Embryonic facial prominence (tissue), 1 donor: ENCODE measurements around the gene OR52D1.

Experiments
- DNase-seq: peaks from one replicate; pipeline ENCODE4 v3.0.0-alpha.2; 2016; ENCODE audit errors: extremely low spot score

OR52D1 gene

DNA sequence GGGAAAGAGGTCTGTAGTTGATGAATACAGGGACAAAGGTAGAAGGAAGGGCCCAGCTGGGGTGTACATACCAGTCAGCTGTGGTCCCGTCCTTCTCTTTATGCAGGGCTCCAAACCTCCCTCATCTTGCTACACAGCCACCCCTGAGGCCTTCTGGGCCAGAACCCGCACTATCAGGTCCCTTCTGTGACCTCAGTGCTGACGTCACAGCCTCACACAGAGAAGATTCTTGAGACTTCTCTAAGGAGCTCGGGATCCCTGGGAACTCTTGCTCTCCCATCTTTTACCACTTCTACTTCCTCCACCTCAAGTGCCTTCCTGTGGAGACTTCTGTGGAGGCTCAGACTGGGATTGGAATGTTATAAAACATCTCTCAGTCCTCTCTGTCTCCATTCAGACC lies 21.3 kb downstream of the OR52D1 start, which contains the start of gene UBQLN3:
TSS of gene UBQLN3 (minus strand) at position 155 of the 400 bp plus-strand sequence. CDS start 399 bp downstream, outside the sequence.
- DNase-seq, result no peak

DNA sequence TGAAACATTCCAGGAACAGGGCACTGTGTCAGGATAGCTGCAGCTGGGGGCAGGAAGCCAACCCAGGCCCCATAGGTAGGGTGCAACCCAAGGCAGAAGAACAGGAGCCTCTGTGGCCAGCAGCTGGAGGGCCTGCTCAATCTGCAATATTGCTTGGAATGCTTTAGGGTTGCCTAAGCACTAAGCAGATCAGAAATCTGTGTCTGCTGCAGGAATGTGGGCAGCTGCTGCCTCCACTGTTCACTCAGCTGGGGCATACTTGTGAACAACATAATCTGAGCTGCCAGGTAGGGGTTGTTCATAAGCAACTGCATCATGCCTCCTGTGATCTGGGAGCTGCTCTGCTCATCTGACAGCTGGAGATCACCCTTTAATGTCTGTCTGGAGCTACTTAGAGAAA lies 26.4 kb downstream of the OR52D1 start:
- no peak for DNase-seq

DNA sequence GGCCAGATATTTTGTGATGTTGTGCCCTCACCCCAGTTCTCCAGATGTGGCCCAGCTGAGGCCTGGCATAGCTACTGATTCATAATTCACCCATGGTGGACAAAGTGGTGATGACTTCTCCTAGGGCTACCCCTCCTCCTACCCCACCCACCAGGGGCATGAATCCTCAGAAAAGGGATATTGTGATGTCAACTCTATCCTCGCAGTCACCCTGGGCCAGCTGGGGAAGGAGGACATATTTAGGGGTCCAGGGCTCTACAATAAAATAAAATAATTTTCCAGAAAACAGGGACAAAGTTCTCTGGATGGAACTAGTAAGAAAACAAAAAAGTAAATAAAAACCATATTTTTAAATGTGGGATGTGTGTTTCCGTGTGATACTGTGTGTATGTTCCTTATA lies 28.1 kb downstream of the OR52D1 start, which contains the start of gene UBQLNL:
TSS of gene UBQLNL (minus strand) at position 101 of the 400 bp plus-strand sequence. CDS start 258 bp downstream, outside the sequence.
- no peak for DNase-seq

DNA sequence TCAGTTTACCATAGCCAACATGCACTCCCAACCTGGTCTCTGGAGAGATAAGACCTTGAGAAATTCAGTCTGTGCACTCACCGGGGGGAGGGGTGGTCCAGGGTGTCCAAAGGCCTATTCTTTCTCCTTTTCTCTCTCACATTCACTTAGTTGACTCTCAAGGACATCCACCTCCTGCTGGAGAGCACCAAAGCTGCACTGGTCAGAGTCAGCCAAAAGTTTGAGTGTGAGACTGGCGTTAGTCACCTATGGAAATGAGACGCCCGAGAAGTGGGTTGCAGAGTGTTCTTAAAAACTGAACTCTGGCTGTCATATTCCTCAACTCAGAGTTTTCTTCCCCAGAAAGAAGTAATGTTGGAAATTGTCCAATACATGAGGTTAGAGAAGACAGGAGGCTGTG lies 33.1 kb downstream of the OR52D1 start:
- DNase-seq, result no peak

DNA sequence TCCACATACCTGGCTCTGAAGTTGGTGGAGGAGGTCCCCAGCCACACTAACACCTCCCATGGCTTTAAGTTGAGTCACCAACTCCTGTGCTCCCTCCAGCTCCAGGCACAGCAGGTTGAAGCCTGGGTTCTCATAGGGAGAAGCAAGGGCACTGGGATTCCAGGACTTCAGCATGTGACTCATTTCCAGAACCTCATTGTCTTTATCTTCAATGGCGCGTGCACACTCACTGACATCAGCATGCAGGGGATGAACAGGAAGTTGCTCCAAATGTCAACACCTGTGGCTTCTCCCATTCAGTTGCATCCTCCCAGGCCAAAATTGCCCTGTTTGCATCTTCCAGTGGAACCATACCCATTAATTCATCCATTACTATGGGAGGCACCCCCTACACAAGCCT lies 33.8 kb downstream of the OR52D1 start:
- no peak for DNase-seq

DNA sequence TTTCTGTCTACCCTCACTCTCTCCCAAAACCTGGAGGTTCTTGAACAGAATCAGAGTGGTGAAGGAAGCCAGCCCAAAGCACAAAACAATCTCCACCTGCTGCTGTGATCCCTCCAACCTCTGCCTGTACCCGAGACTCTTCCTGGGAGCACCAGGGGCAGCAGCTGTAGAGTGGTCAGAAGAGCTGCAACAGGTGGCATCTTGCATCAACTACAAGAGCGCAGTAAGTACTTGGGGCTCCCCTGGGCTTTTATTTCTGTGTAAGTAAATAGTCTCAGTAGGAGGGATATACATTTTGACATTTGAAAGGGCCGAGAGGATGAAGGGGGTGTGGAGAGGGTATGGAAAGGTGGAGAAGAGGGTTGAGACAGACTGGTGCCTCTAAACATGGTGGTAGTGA lies 36.3 kb downstream of the OR52D1 start:
- no peak for DNase-seq

DNA sequence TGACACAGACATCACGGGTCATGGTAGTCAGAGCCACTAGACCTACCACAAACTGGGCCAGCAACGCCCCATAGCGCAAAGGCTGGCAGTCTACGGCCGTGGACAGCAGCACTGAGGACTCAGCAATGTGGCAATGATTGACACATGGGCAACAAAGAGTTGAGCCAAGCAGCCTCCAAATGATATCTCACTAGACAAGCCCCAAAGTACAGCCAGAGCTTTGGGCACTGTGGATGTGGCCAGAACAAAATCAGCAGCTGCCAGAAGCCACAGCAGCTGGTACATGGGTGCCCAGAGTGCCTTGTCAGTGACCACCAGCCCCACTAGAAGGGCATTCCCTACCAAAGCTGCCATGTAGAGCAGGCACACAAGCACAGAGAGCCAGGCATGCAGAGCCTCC lies 39.2 kb downstream of the OR52D1 start:
- DNase-seq, result no peak

DNA sequence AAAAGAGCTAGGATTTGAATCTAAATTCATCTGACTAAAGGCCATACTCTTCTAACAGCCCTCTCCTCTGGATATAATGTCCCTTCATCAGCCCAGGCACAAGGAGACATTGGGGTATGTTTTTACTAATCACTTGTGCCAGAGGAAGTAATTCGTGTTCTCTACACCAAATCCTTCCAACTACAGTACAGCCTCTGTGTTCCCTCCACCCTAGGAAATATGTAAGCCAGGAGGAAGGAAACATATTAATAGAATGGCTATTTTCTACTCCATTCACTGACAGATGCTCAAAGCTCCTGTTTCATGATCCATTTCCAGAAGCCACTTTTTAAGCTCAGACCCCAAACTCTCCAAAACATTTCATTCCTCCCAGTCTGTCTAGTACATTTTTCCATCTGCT lies 40.0 kb downstream of the OR52D1 start:
- no peak for DNase-seq

DNA sequence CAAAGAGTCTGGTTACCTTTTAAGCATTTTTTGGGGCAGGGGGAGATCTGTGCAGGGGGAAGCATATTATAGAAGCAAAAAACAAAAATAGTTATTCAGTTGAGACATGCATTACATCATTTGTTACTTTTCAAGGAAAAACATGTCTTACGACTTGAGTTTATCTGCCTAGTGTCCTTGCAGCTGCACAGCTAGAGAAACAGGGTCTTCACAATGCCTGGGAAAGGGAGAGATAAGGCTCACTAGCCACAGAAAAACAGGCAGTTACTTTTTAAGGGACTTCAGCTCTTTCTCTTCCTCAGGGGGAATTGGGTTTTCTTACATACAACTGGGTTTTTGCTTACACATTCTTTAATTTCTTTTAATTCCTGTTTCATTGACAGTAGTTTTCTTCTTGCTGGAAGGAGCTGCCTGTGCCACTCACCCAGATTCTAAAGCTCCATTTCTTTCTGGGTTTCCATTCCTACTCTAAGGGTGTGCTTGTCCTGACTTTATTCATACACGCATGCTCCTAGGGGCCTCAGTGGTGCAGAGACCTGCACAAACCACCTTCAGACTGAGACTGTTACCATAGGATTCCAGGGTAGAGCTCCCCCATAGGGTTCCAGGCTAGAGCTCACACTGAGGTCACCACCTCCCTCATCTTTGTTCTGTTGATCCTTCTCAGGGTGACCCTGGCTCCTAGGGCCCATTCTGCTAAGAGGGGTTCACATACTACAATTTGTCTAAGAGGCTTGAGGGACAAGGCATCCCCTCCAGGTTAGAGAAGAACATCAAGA lies 42.8 kb downstream of the OR52D1 start:
- DNase-seq, result no peak

DNA sequence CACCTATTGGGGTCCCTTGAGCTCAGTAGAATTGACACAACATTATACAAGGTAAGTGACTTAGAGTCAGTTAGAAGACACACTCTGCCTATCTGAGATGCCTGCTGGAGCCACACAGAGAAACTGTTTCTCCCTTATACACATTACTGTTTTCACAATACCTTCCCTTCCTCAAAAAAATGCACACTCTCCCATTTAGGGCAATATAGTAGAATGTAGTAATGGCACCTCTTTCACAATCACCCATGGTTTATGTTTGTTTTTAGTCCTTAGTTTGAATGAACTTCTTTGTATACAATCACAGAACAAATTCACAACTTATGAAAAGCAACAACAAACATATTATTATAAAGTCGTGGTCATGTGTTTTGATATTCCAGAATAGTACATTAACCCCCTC lies 45.6 kb downstream of the OR52D1 start:
- DNase-seq, result no peak

DNA sequence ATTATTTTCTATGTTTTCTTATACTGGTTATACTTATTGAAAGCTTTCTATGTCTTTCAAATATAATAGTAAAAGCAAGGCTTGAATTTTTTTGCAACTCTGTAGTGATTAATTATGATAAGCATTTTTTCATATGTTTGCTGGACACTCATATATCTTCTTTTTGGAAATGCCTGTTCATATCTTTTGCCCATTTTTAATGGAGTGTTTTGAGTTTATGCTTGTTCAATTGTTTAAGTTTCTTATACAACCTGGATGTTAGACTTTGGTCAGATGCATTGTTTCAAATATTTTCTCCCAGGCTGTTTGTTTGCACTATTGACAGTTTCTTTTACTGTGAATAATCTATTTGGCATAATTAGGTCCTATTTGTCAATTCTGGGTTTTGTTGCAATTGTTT lies 48.0 kb downstream of the OR52D1 start:
- no peak for DNase-seq
